ENCODE data around the gene TNRC18. TPM values are rescaled to one million over a fixed set of nuclear protein-coding genes. Genes with fewer than 3 reads are reported as not detected.

Gene TNRC18
- total and polyA plus RNA-seq, 4 donors, result 2.3 to 37.1 (median 20.4) TPM

DNA sequence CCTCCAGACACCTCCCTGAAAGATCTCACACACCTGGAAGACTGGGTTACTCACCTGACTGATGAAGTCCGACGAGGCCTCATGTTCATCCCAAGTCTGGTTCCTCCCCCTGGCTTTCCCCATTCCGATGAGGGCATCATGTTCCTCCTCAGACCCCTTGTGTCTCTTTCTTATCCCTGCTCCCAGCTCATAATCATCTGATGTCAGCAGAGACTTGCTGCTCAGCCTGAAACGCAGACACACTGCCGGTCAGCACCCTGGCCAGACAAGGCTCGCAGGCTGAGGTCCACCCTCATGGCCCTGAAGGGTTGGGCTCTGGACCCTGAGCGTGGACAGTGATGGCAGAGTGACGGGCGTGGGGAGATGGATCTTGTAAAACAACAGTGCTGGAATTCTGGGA is 64.3 kb downstream of the TNRC18 start:
- WGBS, result 90% methylated on average over 9 of the region's 9 CpGs
- DNase-seq (ENCODE audit: low spot score), result no peak
- peaks cover 9 to 15% (median 13%) of the 10 kb centered on the region in 4 donors for H3K4me1 ChIP-seq (ENCODE audit: control insufficient read depth in 4 of 4, insufficient read depth in 4 of 4, low read length in 3 of 4)
- TF ChIP-seq SP1 (IDR thresholded peaks at IDR 0.05), result no peak
- TF ChIP-seq, protein P1, sequence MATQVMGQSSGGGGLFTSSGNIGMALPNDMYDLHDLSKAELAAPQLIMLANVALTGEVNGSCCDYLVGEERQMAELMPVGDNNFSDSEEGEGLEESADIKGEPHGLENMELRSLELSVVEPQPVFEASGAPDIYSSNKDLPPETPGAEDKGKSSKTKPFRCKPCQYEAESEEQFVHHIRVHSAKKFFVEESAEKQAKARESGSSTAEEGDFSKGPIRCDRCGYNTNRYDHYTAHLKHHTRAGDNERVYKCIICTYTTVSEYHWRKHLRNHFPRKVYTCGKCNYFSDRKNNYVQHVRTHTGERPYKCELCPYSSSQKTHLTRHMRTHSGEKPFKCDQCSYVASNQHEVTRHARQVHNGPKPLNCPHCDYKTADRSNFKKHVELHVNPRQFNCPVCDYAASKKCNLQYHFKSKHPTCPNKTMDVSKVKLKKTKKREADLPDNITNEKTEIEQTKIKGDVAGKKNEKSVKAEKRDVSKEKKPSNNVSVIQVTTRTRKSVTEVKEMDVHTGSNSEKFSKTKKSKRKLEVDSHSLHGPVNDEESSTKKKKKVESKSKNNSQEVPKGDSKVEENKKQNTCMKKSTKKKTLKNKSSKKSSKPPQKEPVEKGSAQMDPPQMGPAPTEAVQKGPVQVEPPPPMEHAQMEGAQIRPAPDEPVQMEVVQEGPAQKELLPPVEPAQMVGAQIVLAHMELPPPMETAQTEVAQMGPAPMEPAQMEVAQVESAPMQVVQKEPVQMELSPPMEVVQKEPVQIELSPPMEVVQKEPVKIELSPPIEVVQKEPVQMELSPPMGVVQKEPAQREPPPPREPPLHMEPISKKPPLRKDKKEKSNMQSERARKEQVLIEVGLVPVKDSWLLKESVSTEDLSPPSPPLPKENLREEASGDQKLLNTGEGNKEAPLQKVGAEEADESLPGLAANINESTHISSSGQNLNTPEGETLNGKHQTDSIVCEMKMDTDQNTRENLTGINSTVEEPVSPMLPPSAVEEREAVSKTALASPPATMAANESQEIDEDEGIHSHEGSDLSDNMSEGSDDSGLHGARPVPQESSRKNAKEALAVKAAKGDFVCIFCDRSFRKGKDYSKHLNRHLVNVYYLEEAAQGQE (IDR thresholded peaks at IDR 0.05), result no peak
- TF ChIP-seq TAF1 (conservative IDR thresholded peaks at IDR 0.05), result no peak
- TF ChIP-seq HNF4A (conservative IDR thresholded peaks at IDR 0.05), result no peak
- TF ChIP-seq, protein P2, sequence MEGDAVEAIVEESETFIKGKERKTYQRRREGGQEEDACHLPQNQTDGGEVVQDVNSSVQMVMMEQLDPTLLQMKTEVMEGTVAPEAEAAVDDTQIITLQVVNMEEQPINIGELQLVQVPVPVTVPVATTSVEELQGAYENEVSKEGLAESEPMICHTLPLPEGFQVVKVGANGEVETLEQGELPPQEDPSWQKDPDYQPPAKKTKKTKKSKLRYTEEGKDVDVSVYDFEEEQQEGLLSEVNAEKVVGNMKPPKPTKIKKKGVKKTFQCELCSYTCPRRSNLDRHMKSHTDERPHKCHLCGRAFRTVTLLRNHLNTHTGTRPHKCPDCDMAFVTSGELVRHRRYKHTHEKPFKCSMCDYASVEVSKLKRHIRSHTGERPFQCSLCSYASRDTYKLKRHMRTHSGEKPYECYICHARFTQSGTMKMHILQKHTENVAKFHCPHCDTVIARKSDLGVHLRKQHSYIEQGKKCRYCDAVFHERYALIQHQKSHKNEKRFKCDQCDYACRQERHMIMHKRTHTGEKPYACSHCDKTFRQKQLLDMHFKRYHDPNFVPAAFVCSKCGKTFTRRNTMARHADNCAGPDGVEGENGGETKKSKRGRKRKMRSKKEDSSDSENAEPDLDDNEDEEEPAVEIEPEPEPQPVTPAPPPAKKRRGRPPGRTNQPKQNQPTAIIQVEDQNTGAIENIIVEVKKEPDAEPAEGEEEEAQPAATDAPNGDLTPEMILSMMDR (IDR thresholded peaks at IDR 0.05; ENCODE audit: low read depth, low read length, missing input control), result no peak
- no peak for TF ChIP-seq YY1 (IDR thresholded peaks at IDR 0.05)
- TF ChIP-seq JUND (IDR thresholded peaks at IDR 0.05), result no peak
- TF ChIP-seq NR2F2 (IDR thresholded peaks at IDR 0.05), result no peak
- no peak for TF ChIP-seq FOXA2 (IDR thresholded peaks at IDR 0.05)
- no peak for TF ChIP-seq GABPA (IDR thresholded peaks at IDR 0.05 in 1 of 2, conservative IDR thresholded peaks at IDR 0.05 in 1 of 2)
- TF ChIP-seq, protein P3, sequence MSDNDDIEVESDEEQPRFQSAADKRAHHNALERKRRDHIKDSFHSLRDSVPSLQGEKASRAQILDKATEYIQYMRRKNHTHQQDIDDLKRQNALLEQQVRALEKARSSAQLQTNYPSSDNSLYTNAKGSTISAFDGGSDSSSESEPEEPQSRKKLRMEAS (IDR thresholded peaks at IDR 0.05), result no peak
- no peak for TF ChIP-seq FOXA1 (IDR thresholded peaks at IDR 0.05)
- TF ChIP-seq RAD21 (IDR thresholded peaks at IDR 0.05), result no peak
- TF ChIP-seq RXRA (IDR thresholded peaks at IDR 0.05), result no peak
- TF ChIP-seq, protein P4, sequence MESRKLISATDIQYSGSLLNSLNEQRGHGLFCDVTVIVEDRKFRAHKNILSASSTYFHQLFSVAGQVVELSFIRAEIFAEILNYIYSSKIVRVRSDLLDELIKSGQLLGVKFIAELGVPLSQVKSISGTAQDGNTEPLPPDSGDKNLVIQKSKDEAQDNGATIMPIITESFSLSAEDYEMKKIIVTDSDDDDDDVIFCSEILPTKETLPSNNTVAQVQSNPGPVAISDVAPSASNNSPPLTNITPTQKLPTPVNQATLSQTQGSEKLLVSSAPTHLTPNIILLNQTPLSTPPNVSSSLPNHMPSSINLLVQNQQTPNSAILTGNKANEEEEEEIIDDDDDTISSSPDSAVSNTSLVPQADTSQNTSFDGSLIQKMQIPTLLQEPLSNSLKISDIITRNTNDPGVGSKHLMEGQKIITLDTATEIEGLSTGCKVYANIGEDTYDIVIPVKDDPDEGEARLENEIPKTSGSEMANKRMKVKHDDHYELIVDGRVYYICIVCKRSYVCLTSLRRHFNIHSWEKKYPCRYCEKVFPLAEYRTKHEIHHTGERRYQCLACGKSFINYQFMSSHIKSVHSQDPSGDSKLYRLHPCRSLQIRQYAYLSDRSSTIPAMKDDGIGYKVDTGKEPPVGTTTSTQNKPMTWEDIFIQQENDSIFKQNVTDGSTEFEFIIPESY (IDR thresholded peaks at IDR 0.05), result no peak
- TF ChIP-seq HNF4G (IDR thresholded peaks at IDR 0.05), result no peak
- TF ChIP-seq, protein P5, sequence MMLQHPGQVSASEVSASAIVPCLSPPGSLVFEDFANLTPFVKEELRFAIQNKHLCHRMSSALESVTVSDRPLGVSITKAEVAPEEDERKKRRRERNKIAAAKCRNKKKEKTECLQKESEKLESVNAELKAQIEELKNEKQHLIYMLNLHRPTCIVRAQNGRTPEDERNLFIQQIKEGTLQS (IDR thresholded peaks at IDR 0.05), result no peak
- no peak for TF ChIP-seq EGR1 (IDR thresholded peaks at IDR 0.05; ENCODE audit: low read depth in 2 of 2)
- no peaks in the 10 kb centered on the region for H3K27me3 ChIP-seq (ENCODE audit: control insufficient read depth in 4 of 4, insufficient read depth in 4 of 4, low read length in 3 of 4)
- no peak overlapping the region for H3K9ac ChIP-seq (ENCODE audit: low read depth in 1 of 2, low read length in 2 of 2)
- peaks cover 14 to 51% (median 41%) of the 10 kb centered on the region in 4 donors for H3K36me3 ChIP-seq (ENCODE audit: control insufficient read depth in 4 of 4, insufficient read depth in 3 of 4, low read depth in 1 of 4, low read length in 3 of 4)
- H3K9me3 ChIP-seq (ENCODE audit: control insufficient read depth in 4 of 4, low read length in 3 of 4), result no peaks in the 10 kb centered on the region
- no peak overlapping the region for H3K4me3 ChIP-seq (ENCODE audit: low read depth in 1 of 3, low read length in 3 of 3)
- H3K27ac ChIP-seq (ENCODE audit: low read depth in 1 of 2, low read length in 2 of 2), result no peak overlapping the region

All from liver (tissue), 9 donors.